HEK293T (cell line): ENCODE data around the gene DLST.

Source experiments
- CTCF ChIA-PET: fragments of 350-600 bp; formaldehyde crosslinking; extraction: SDS; loops from one replicate; lab custom pipeline; 2021; ENCODE audit warnings: antibody characterized with exemption, inconsistent platforms; lab: Yijun Ruan, JAX
- POLR2A ChIA-PET: fragments of 350-600 bp; formaldehyde crosslinking; extraction: SDS; loops from one replicate; lab custom pipeline; 2020; ENCODE audit warnings: antibody characterized with exemption, inconsistent platforms; lab: Yijun Ruan, JAX
- DNase-seq: peaks from one replicate; pipeline ENCODE4 v3.0.0; 2012; ENCODE audit warnings: mixed read lengths; ENCODE audit errors: extremely low spot score
- ARNT ChIP-seq: fragments of 450-650 bp; IDR thresholded peaks from 2 replicates; pipeline ENCODE4 v1.6.1; 2017; ENCODE audit warnings: mild to moderate bottlenecking
- BHLHE40 ChIP-seq: fragments of 450-650 bp; IDR thresholded peaks from 2 replicates; pipeline ENCODE4 v1.6.1; 2016; ENCODE audit warnings: mild to moderate bottlenecking, moderate library complexity, borderline replicate concordance
- CTBP1 ChIP-seq: fragments of 450-650 bp; IDR thresholded peaks from 2 replicates; pipeline ENCODE4 v1.6.1; 2016; ENCODE audit warnings: borderline replicate concordance
- ELF4 ChIP-seq: fragments of 450-650 bp; IDR thresholded peaks from 2 replicates; pipeline ENCODE4 v1.6.1; 2017; ENCODE audit warnings: antibody characterized with exemption
- FOXA1 ChIP-seq: fragments of 450-650 bp; IDR thresholded peaks from 2 replicates; pipeline ENCODE4 v1.6.1; 2016; ENCODE audit warnings: mild to moderate bottlenecking
- FOXK2 ChIP-seq: fragments of 450-650 bp; IDR thresholded peaks from 2 replicates; pipeline ENCODE4 v1.6.1; 2016; ENCODE audit warnings: mild to moderate bottlenecking
- FOXM1 ChIP-seq: fragments of 450-650 bp; IDR thresholded peaks from 2 replicates; pipeline ENCODE4 v1.6.1; 2017; ENCODE audit warnings: mild to moderate bottlenecking, borderline replicate concordance
- HDGF ChIP-seq: fragments of 450-650 bp; IDR thresholded peaks from 2 replicates; pipeline ENCODE4 v1.6.1; 2017; ENCODE audit warnings: antibody characterized with exemption, borderline replicate concordance
- L3MBTL2 ChIP-seq: fragments of 450-650 bp; conservative IDR thresholded peaks from 2 replicates; pipeline ENCODE4 v1.6.1; 2016; ENCODE audit warnings: mild to moderate bottlenecking
- LEF1 ChIP-seq: fragments of 450-650 bp; IDR thresholded peaks from 2 replicates; pipeline ENCODE4 v1.6.1; 2017; ENCODE audit warnings: mild to moderate bottlenecking, borderline replicate concordance
- NFRKB ChIP-seq: fragments of 450-650 bp; IDR thresholded peaks from 2 replicates; pipeline ENCODE4 v1.6.1; 2016; ENCODE audit warnings: mild to moderate bottlenecking, moderate library complexity
- PKNOX1 ChIP-seq: fragments of 450-650 bp; IDR thresholded peaks from 2 replicates; pipeline ENCODE4 v1.6.1; 2016
- SP1 ChIP-seq: fragments of 450-650 bp; IDR thresholded peaks from 2 replicates; pipeline ENCODE4 v1.6.1; 2017
- SUZ12 ChIP-seq: fragments of 450-650 bp; IDR thresholded peaks from 2 replicates; pipeline ENCODE4 v1.6.1; 2016; ENCODE audit warnings: mild to moderate bottlenecking
- TARDBP ChIP-seq: fragments of 450-650 bp; IDR thresholded peaks from 2 replicates; pipeline ENCODE4 v1.6.1; 2016
- ZNF384 ChIP-seq: fragments of 450-650 bp; IDR thresholded peaks from 2 replicates; pipeline ENCODE4 v1.6.1; 2016

The DLST gene

GRCh38 chr14:74942608-74943007, 60.9 kb downstream of the DLST start:
- ChIA-PET POLR2A (interaction anchor here (1.0 to 1.2 kb wide), 3 partner anchors 12 to 21 kb away, joined by 4 read pairs; partner anchors contain the start of genes PGF and RPS6KL1), CTCF (interaction anchor here (1.3 kb wide), 1 partner anchor 9 kb away, joined by 3 read pairs; no protein-coding TSS in a partner anchor)
- TF ChIP-seq ZNF384 (no peak), ARNT (no peak), L3MBTL2 (no peak), TARDBP (no peak), SUZ12 (no peak), FOXM1 (no peak), SP1 (no peak), NFRKB (no peak), BHLHE40 (no peak), CTBP1 (no peak), FOXA1 (no peak), PKNOX1 (no peak), ELF4 (no peak), LEF1 (no peak), HDGF (no peak)
- DNase-seq: no peak

- DNase-seq: peak; percentile 67
- TF ChIP-seq TARDBP (no peak), ELF4 (no peak), FOXK2 (no peak), SP1 (no peak), FOXM1 (no peak), LEF1 (no peak), ZNF384 (no peak), ARNT (no peak), BHLHE40 (no peak), CTBP1 (no peak), SUZ12 (no peak), L3MBTL2 (no peak)
- ChIA-PET CTCF (interaction anchor here (0.6 to 2.4 kb wide), 28 partner anchors 8 to 881 kb away, joined by 3 to 16 read pairs (median 4); partner anchors contain the start of genes EIF2B2, PGF and ZC2HC1C), POLR2A (interaction anchor here (1.3 to 1.8 kb wide), 3 partner anchors 9 to 182 kb away, joined by 3 to 11 read pairs (median 4); partner anchors contain the start of genes EIF2B2 and NEK9)
These were observed 63.6 kb downstream of the DLST start for GRCh38 chr14:74945261-74945851.

GRCh38 chr14:74945852-74946658, 64.3 kb downstream of the DLST start:
- TF ChIP-seq ARNT (no peak), ELF4 (no peak), FOXA1 (no peak), L3MBTL2 (no peak), NFRKB (no peak), ZNF384 (no peak), HDGF (no peak), BHLHE40 (no peak), CTBP1 (no peak), LEF1 (no peak), SUZ12 (no peak), PKNOX1 (no peak), FOXM1 (no peak), TARDBP (no peak)
- DNase-seq: peak; percentile 83
- ChIA-PET POLR2A (interaction anchor here (1.3 to 1.8 kb wide), 3 partner anchors 8 to 181 kb away, joined by 3 to 11 read pairs (median 4); partner anchors contain the start of genes EIF2B2 and NEK9), CTCF (interaction anchor here (0.6 to 2.4 kb wide), 15 partner anchors 8 to 143 kb away, joined by 3 to 16 read pairs (median 5); partner anchors contain the start of genes EIF2B2, PGF and RPS6KL1)

- no peak for DNase-seq
- CTCF ChIA-PET: interaction anchor here (0.7 to 2.2 kb wide), 5 partner anchors 9 to 136 kb away, joined by 3 to 10 read pairs (median 3); partner anchors contain the start of genes PGF and RPS6KL1
- POLR2A ChIA-PET: no interaction called here
- no peak for TF ChIP-seq PKNOX1
- no peak for TF ChIP-seq TARDBP
- no peak for TF ChIP-seq LEF1
- no peak for TF ChIP-seq ZNF384
- no peak for TF ChIP-seq L3MBTL2
- TF ChIP-seq FOXM1: no peak
- no peak for TF ChIP-seq CTBP1
- TF ChIP-seq HDGF: no peak
- no peak for TF ChIP-seq FOXK2
- no peak for TF ChIP-seq FOXA1
- TF ChIP-seq SUZ12: no peak
These were observed 65.1 kb downstream of the DLST start for GRCh38 chr14:74946659-74947281.
